CD4-positive, alpha-beta T cell treated with Interleukin-15 for 4 hours (primary cell): ENCODE results near the gene CHMP4B.

Source experiments
- DNase-seq: peaks from one replicate; pipeline ENCODE4 v3.0.0-alpha.2; 2020; ENCODE audit warnings: low spot score

CHMP4B gene

GRCh38 chr20:33810885-33811775 is at the start of gene CHMP4B:
Gene CHMP4B, plus strand, starts transcription at chr20:33811348. Its CDS starts 121 bp downstream, at chr20:33811469.
- peak; percentile 98 for DNase-seq

- no peak for DNase-seq
Observed at GRCh38 chr20:33761698-33762250, 49.4 kb upstream of the CHMP4B start.

GRCh38 chr20:33765099-33765498 is 46.0 kb upstream of the CHMP4B start:
- no peak for DNase-seq

- no peak for DNase-seq
Observed at GRCh38 chr20:33765592-33765991, 45.6 kb upstream of the CHMP4B start.

GRCh38 chr20:33766686-33767085 is 44.5 kb upstream of the CHMP4B start:
- no peak for DNase-seq

- no peak for DNase-seq
Observed at GRCh38 chr20:33767777-33768138, 43.4 kb upstream of the CHMP4B start.

GRCh38 chr20:33769043-33769442 is 42.1 kb upstream of the CHMP4B start:
- DNase-seq: no peak

- DNase-seq: no peak
Observed at GRCh38 chr20:33770005-33770404, 41.1 kb upstream of the CHMP4B start.

- DNase-seq: no peak
Observed at GRCh38 chr20:33771938-33772337, 39.2 kb upstream of the CHMP4B start.

GRCh38 chr20:33772439-33772838 is 38.7 kb upstream of the CHMP4B start:
- DNase-seq: no peak

- DNase-seq: no peak
Observed at GRCh38 chr20:33773412-33774089, 37.6 kb upstream of the CHMP4B start.

GRCh38 chr20:33777816-33778215 is 33.3 kb upstream of the CHMP4B start:
- DNase-seq: no peak

- no peak for DNase-seq
Observed at GRCh38 chr20:33781133-33781532, 30.0 kb upstream of the CHMP4B start.

- DNase-seq: no peak
Observed at GRCh38 chr20:33781945-33782344, 29.2 kb upstream of the CHMP4B start.

GRCh38 chr20:33783256-33783655 is 27.9 kb upstream of the CHMP4B start:
- no peak for DNase-seq

- no peak for DNase-seq
Observed at GRCh38 chr20:33783818-33784217, 27.3 kb upstream of the CHMP4B start.

- no peak for DNase-seq
Observed at GRCh38 chr20:33784225-33784624, 26.9 kb upstream of the CHMP4B start.

- DNase-seq: no peak
Observed at GRCh38 chr20:33785503-33785902, 25.6 kb upstream of the CHMP4B start.

GRCh38 chr20:33787253-33787891 is 23.8 kb upstream of the CHMP4B start:
- no peak for DNase-seq

GRCh38 chr20:33788351-33789049 is 22.6 kb upstream of the CHMP4B start:
- no peak for DNase-seq

GRCh38 chr20:33789109-33789857 is 21.9 kb upstream of the CHMP4B start:
- DNase-seq: no peak
